ENCODE data around the gene ACSL5. TPM values are rescaled to one million over a fixed set of nuclear protein-coding genes. Genes with fewer than 3 reads are reported as not detected.

Gene ACSL5
- total RNA-seq = 10 to 100 TPM; 33.4 to 41.2 (median 35.8) TPM

GRCh38 chr10:112373912-112374338 lies at the start of gene ACSL5:
Gene ACSL5 (plus strand): TSS chr10:112374116. CDS start chr10:112394947, 20,831 bp downstream.
- DNase-seq (no peak), ATAC-seq (no peak)
- Mint-ChIP-seq H3K4me1 (ENCODE audit: low read depth) (peaks cover 53% of the 10 kb centered on the region), H3K9me3 (no peaks in the 10 kb centered on the region), H3K4me3 (peak within 1 kb of the TSS; percentile 98), H3K27me3 (ENCODE audit: low read depth) (no peaks in the 10 kb centered on the region), H3K36me3 (ENCODE audit: insufficient read depth) (peaks cover 6% of the 10 kb centered on the region)

GRCh38 chr10:112327678-112328077 lies 46.2 kb upstream of the ACSL5 start:
- Mint-ChIP-seq H3K36me3 (ENCODE audit: insufficient read depth) (no peaks in the 10 kb centered on the region), H3K9me3 (no peaks in the 10 kb centered on the region), H3K27me3 (ENCODE audit: low read depth) (peaks cover 9% of the 10 kb centered on the region), H3K4me1 (ENCODE audit: low read depth) (no peaks in the 10 kb centered on the region), H3K4me3 (no peak overlapping the region)
- DNase-seq = no peak
- no peak for ATAC-seq

- no peaks in the 10 kb centered on the region for H3K9me3 Mint-ChIP-seq
- H3K27me3 Mint-ChIP-seq (ENCODE audit: low read depth) = peaks cover 5% of the 10 kb centered on the region
- H3K36me3 Mint-ChIP-seq (ENCODE audit: insufficient read depth) = no peaks in the 10 kb centered on the region
- H3K4me1 Mint-ChIP-seq (ENCODE audit: low read depth) = no peaks in the 10 kb centered on the region
- ATAC-seq = no peak
- DNase-seq = no peak
- no peak overlapping the region for H3K4me3 Mint-ChIP-seq
These were observed 43.8 kb upstream of the ACSL5 start for GRCh38 chr10:112330162-112330561.

- H3K4me3 Mint-ChIP-seq = no peak overlapping the region
- no peak for ATAC-seq
- no peaks in the 10 kb centered on the region for H3K9me3 Mint-ChIP-seq
These were observed 43.2 kb upstream of the ACSL5 start for GRCh38 chr10:112330607-112331160.

GRCh38 chr10:112332022-112332421 lies 41.9 kb upstream of the ACSL5 start:
- no peaks in the 10 kb centered on the region for H3K36me3 Mint-ChIP-seq (ENCODE audit: insufficient read depth)
- DNase-seq = no peak
- no peaks in the 10 kb centered on the region for H3K27me3 Mint-ChIP-seq (ENCODE audit: low read depth)
- H3K4me1 Mint-ChIP-seq (ENCODE audit: low read depth) = no peaks in the 10 kb centered on the region
- no peaks in the 10 kb centered on the region for H3K9me3 Mint-ChIP-seq
- no peak overlapping the region for H3K4me3 Mint-ChIP-seq
- no peak for ATAC-seq

More at GRCh38 chr10:112330607-112331160, 43.2 kb upstream of the ACSL5 start:
- H3K36me3 Mint-ChIP-seq (ENCODE audit: insufficient read depth) = no peaks in the 10 kb centered on the region
- no peaks in the 10 kb centered on the region for H3K4me1 Mint-ChIP-seq (ENCODE audit: low read depth)
- H3K27me3 Mint-ChIP-seq (ENCODE audit: low read depth) = peaks cover 2% of the 10 kb centered on the region
- DNase-seq = no peak

- ATAC-seq (no peak), DNase-seq (no peak)
- H3K4me1 Mint-ChIP-seq (ENCODE audit: low read depth) = no peaks in the 10 kb centered on the region
- no peaks in the 10 kb centered on the region for H3K9me3 Mint-ChIP-seq
- H3K36me3 Mint-ChIP-seq (ENCODE audit: insufficient read depth) = no peaks in the 10 kb centered on the region
- H3K27me3 Mint-ChIP-seq (ENCODE audit: low read depth) = no peaks in the 10 kb centered on the region
- H3K4me3 Mint-ChIP-seq = no peak overlapping the region
These were observed 41.2 kb upstream of the ACSL5 start for GRCh38 chr10:112332509-112333228.

GRCh38 chr10:112333452-112333851 lies 40.5 kb upstream of the ACSL5 start:
- Mint-ChIP-seq H3K4me3 (no peak overlapping the region), H3K4me1 (ENCODE audit: low read depth) (no peaks in the 10 kb centered on the region), H3K27me3 (ENCODE audit: low read depth) (no peaks in the 10 kb centered on the region), H3K36me3 (ENCODE audit: insufficient read depth) (no peaks in the 10 kb centered on the region), H3K9me3 (no peaks in the 10 kb centered on the region)
- no peak for ATAC-seq
- no peak for DNase-seq

GRCh38 chr10:112335111-112335867 lies 38.6 kb upstream of the ACSL5 start:
- DNase-seq (no peak), ATAC-seq (no peak)

GRCh38 chr10:112335868-112336265 lies 38.0 kb upstream of the ACSL5 start:
- ATAC-seq = no peak
- no peak overlapping the region for H3K4me3 Mint-ChIP-seq
- no peak for DNase-seq

More at GRCh38 chr10:112335111-112335867, 38.6 kb upstream of the ACSL5 start:
- Mint-ChIP-seq H3K4me1 (ENCODE audit: low read depth) (no peaks in the 10 kb centered on the region), H3K36me3 (ENCODE audit: insufficient read depth) (no peaks in the 10 kb centered on the region), H3K27me3 (ENCODE audit: low read depth) (no peaks in the 10 kb centered on the region), H3K9me3 (no peaks in the 10 kb centered on the region), H3K4me3 (no peak overlapping the region)

GRCh38 chr10:112336556-112337201 lies 37.2 kb upstream of the ACSL5 start:
- Mint-ChIP-seq H3K36me3 (ENCODE audit: insufficient read depth) (no peaks in the 10 kb centered on the region), H3K4me3 (no peak overlapping the region), H3K4me1 (ENCODE audit: low read depth) (no peaks in the 10 kb centered on the region), H3K27me3 (ENCODE audit: low read depth) (no peaks in the 10 kb centered on the region), H3K9me3 (no peaks in the 10 kb centered on the region)
- no peak for ATAC-seq
- no peak for DNase-seq

More at GRCh38 chr10:112335868-112336265, 38.0 kb upstream of the ACSL5 start:
- no peaks in the 10 kb centered on the region for H3K27me3 Mint-ChIP-seq (ENCODE audit: low read depth)
- H3K36me3 Mint-ChIP-seq (ENCODE audit: insufficient read depth) = no peaks in the 10 kb centered on the region
- H3K4me1 Mint-ChIP-seq (ENCODE audit: low read depth) = no peaks in the 10 kb centered on the region
- H3K9me3 Mint-ChIP-seq = no peaks in the 10 kb centered on the region

GRCh38 chr10:112338957-112339356 lies 35.0 kb upstream of the ACSL5 start:
- no peaks in the 10 kb centered on the region for H3K9me3 Mint-ChIP-seq
- H3K4me3 Mint-ChIP-seq = no peak overlapping the region
- DNase-seq = no peak
- no peak for ATAC-seq
- H3K27me3 Mint-ChIP-seq (ENCODE audit: low read depth) = no peaks in the 10 kb centered on the region
- H3K36me3 Mint-ChIP-seq (ENCODE audit: insufficient read depth) = no peaks in the 10 kb centered on the region
- no peaks in the 10 kb centered on the region for H3K4me1 Mint-ChIP-seq (ENCODE audit: low read depth)

GRCh38 chr10:112340601-112341000 lies 33.3 kb upstream of the ACSL5 start:
- H3K4me3 Mint-ChIP-seq = no peak overlapping the region
- ATAC-seq = no peak
- DNase-seq = no peak
- H3K9me3 Mint-ChIP-seq = no peaks in the 10 kb centered on the region
- no peaks in the 10 kb centered on the region for H3K36me3 Mint-ChIP-seq (ENCODE audit: insufficient read depth)
- H3K4me1 Mint-ChIP-seq (ENCODE audit: low read depth) = no peaks in the 10 kb centered on the region
- no peaks in the 10 kb centered on the region for H3K27me3 Mint-ChIP-seq (ENCODE audit: low read depth)

- no peaks in the 10 kb centered on the region for H3K9me3 Mint-ChIP-seq
- no peak overlapping the region for H3K4me3 Mint-ChIP-seq
- no peaks in the 10 kb centered on the region for H3K4me1 Mint-ChIP-seq (ENCODE audit: low read depth)
- H3K36me3 Mint-ChIP-seq (ENCODE audit: insufficient read depth) = no peaks in the 10 kb centered on the region
- DNase-seq = no peak
- ATAC-seq = no peak
- no peaks in the 10 kb centered on the region for H3K27me3 Mint-ChIP-seq (ENCODE audit: low read depth)
These were observed 30.7 kb upstream of the ACSL5 start for GRCh38 chr10:112343056-112343806.

- no peaks in the 10 kb centered on the region for H3K27me3 Mint-ChIP-seq (ENCODE audit: low read depth)
- no peak for ATAC-seq
- no peaks in the 10 kb centered on the region for H3K9me3 Mint-ChIP-seq
- no peaks in the 10 kb centered on the region for H3K4me1 Mint-ChIP-seq (ENCODE audit: low read depth)
- DNase-seq = no peak
- no peaks in the 10 kb centered on the region for H3K36me3 Mint-ChIP-seq (ENCODE audit: insufficient read depth)
- H3K4me3 Mint-ChIP-seq = no peak overlapping the region
These were observed 29.7 kb upstream of the ACSL5 start for GRCh38 chr10:112344261-112344660.
